ENCODE data around the gene NCKAP1. TPM values are rescaled to one million over a fixed set of nuclear protein-coding genes. Genes with fewer than 3 reads are reported as not detected.

Gene NCKAP1
- total and polyA plus RNA-seq, 2 of the 4 experiments (the other 2 are of a cell fraction) = 91.1 to 160 TPM

GRCh38 chr2:183024339-183025095, 13.7 kb downstream of the NCKAP1 start (continued):
- TF ChIP-seq ELK1 (IDR thresholded peaks at IDR 0.05; ENCODE audit: borderline replicate concordance, low read depth, low read length) = no peak

- Histone ChIP-seq H2BK5ac (ENCODE audit: low read depth, low read length, poor library complexity, severe bottlenecking) (no peak overlapping the region), H2BK15ac (ENCODE audit: low read depth, low read length) (no peak overlapping the region), H3K56ac (ENCODE audit: extremely low read depth, insufficient read depth, low read length) (no peak overlapping the region), H3K23ac (ENCODE audit: low read depth, low read length) (peak overlapping the region; percentile 59; the same call in 1 of the 2 replicates), H3K4me2 (ENCODE audit: low read depth, low read length) (no peak overlapping the region), H3K9me1 (ENCODE audit: insufficient read depth, low read length) (peaks cover 3% of the 10 kb centered on the region), H3K4me3 (ENCODE audit: insufficient read depth, low read depth, low read length) (no peak overlapping the region), H4K20me1 (ENCODE audit: insufficient read depth, low read length) (peaks cover 61% of the 10 kb centered on the region), H3K4me1 (ENCODE audit: control insufficient read depth, insufficient read depth, low read length) (peaks cover 4% of the 10 kb centered on the region), H2AK9ac (replicated peaks; ENCODE audit: low read depth, low read length, poor library complexity) (no peak overlapping the region), H2BK20ac (ENCODE audit: low read depth, low read length) (no peak overlapping the region), H3K4ac (ENCODE audit: low read depth, low read length) (no peak overlapping the region), H4K91ac (ENCODE audit: insufficient read depth, low read depth, low read length) (no peak overlapping the region), H3K18ac (ENCODE audit: low read depth, low read length) (no peak overlapping the region), H4K8ac (ENCODE audit: low read depth in 2 of 2, low read length in 2 of 2) (no peak overlapping the region), H2BK120ac (ENCODE audit: low read depth, low read length) (no peak overlapping the region), H3K27me3 (ENCODE audit: control insufficient read depth, insufficient read depth, low read length) (no peaks in the 10 kb centered on the region), H3K9me3 (ENCODE audit: control insufficient read depth, insufficient read depth, low read length) (no peaks in the 10 kb centered on the region), H3K27ac (ENCODE audit: insufficient read depth, low read length) (peak overlapping the region; percentile 29; the same call in 1 of the 2 replicates), H3K36me3 (ENCODE audit: control insufficient read depth, insufficient read depth, low read length) (peaks cover 6% of the 10 kb centered on the region), H2AFZ (replicated peaks; ENCODE audit: low read length, poor library complexity) (no peak overlapping the region), H3K79me1 (ENCODE audit: low read depth in 1 of 2, low read length in 2 of 2) (peaks cover 10 to 37% of the 10 kb centered on the region in 2 experiments), H3K14ac (replicated peaks; ENCODE audit: low read depth, low read length) (0 out of 2 replicates have a peak overlapping the region, but pooled peaks have one; percentile 63), H4K5ac (ENCODE audit: low read depth, low read length) (no peak overlapping the region), H3K9ac (ENCODE audit: low read depth, low read length) (no peak overlapping the region), H2AK5ac (ENCODE audit: low read depth, low read length) (no peak overlapping the region)
- DNase-seq (no peak), ATAC-seq (ENCODE audit: low read depth) (no peak)
- ChIA-PET POLR2A (ENCODE audit: unreplicated experiment) (no interaction called here), CTCF (no interaction called here)
- no TSS peak for BruUV-seq (replicated peaks)
- in situ Hi-C loops (cut with MboI; ENCODE audit: low sequenced_read_pairs) = no loop called here
- no CpG with 5 or more reads among the region's 3 CpGs for WGBS, 2 experiments (ENCODE audit: extremely low coverage in 2 of 2, insufficient read length in 1 of 2)
- intact Hi-C loops (cut with micrococcal nuclease) = no loop called here
- TF ChIP-seq FOS (IDR thresholded peaks at IDR 0.05; ENCODE audit: low read depth, low read length) = no peak
- TF ChIP-seq RFX5 (IDR thresholded peaks at IDR 0.05; ENCODE audit: low read depth, low read length) = no peak
- no peak for TF ChIP-seq MAZ (IDR thresholded peaks at IDR 0.05; ENCODE audit: borderline replicate concordance, low read depth, low read length)
- TF ChIP-seq ELK1 (IDR thresholded peaks at IDR 0.05; ENCODE audit: borderline replicate concordance, low read depth, low read length) = no peak
- no peak for TF ChIP-seq MXI1 (IDR thresholded peaks at IDR 0.05; ENCODE audit: borderline replicate concordance, low read depth, low read length)
- TF ChIP-seq CEBPB (IDR thresholded peaks at IDR 0.05; ENCODE audit: low read depth, low read length) = no peak
- TF ChIP-seq, protein P1, sequence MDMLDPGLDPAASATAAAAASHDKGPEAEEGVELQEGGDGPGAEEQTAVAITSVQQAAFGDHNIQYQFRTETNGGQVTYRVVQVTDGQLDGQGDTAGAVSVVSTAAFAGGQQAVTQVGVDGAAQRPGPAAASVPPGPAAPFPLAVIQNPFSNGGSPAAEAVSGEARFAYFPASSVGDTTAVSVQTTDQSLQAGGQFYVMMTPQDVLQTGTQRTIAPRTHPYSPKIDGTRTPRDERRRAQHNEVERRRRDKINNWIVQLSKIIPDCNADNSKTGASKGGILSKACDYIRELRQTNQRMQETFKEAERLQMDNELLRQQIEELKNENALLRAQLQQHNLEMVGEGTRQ (IDR thresholded peaks at IDR 0.05; ENCODE audit: low read depth, low read length) = no peak
- no peak for TF ChIP-seq MAFK (IDR thresholded peaks at IDR 0.05; ENCODE audit: low read depth, low read length)
- no peak for TF ChIP-seq CHD1 (IDR thresholded peaks at IDR 0.05; ENCODE audit: low read depth, low read length)
- TF ChIP-seq RAD21 (IDR thresholded peaks at IDR 0.05; ENCODE audit: low read length) = no peak
- no peak for TF ChIP-seq SMC3 (IDR thresholded peaks at IDR 0.05; ENCODE audit: low read depth, low read length)
- no peak for TF ChIP-seq BHLHE40 (IDR thresholded peaks at IDR 0.05; ENCODE audit: low read depth, low read length)
- TF ChIP-seq POLR2A (IDR thresholded peaks at IDR 0.05; ENCODE audit: low read depth, low read length) = no peak
- dilution Hi-C loops (cut with HindIII; ENCODE audit: low sequenced_read_pairs, unreplicated experiment) = no loop called here
Measured at GRCh38 chr2:183022711-183023110, 15.5 kb downstream of the NCKAP1 start.
